ENCODE results near the gene NBAS. TPM values are rescaled to one million over a fixed set of nuclear protein-coding genes. Genes with fewer than 3 reads are reported as not detected.

The NBAS gene
- total RNA-seq, 1 experiment from 2014 or later: 32.5 TPM

- Histone ChIP-seq H2BK120ac (ENCODE audit: low read depth, low read length, poor library complexity, severe bottlenecking) (no peak overlapping the region), H2BK5ac (ENCODE audit: insufficient read length, low read length) (no peak overlapping the region), H2BK12ac (ENCODE audit: insufficient read length, low read depth, low read length) (no peak overlapping the region), H3K23ac (ENCODE audit: insufficient read length, low read depth, low read length) (no peak overlapping the region), H2AK5ac (ENCODE audit: insufficient read length, low read length) (no peak overlapping the region), H4K91ac (ENCODE audit: insufficient read length, low read depth, low read length) (no peak overlapping the region), H3K27me3 (ENCODE audit: insufficient read depth, low read length) (no peaks in the 10 kb centered on the region), H2BK20ac (ENCODE audit: low read depth, low read length, poor library complexity, severe bottlenecking) (no peak overlapping the region), H2BK15ac (ENCODE audit: low read depth, low read length) (no peak overlapping the region), H3K79me2 (ENCODE audit: insufficient read depth, low read length) (no peaks in the 10 kb centered on the region), H3K4me1 (ENCODE audit: insufficient read depth, low read length) (peaks cover 3% of the 10 kb centered on the region; the same call in 1 of the 2 replicates), H3K23me2 (ENCODE audit: insufficient read length, low read depth, low read length, poor library complexity, severe bottlenecking) (no peaks in the 10 kb centered on the region), H2AFZ (ENCODE audit: low read length) (no peak overlapping the region), H3K18ac (ENCODE audit: insufficient read length, low read depth, low read length) (no peak overlapping the region), H4K8ac (replicated peaks; ENCODE audit: insufficient read length, low read depth, low read length) (no peak overlapping the region), H4K20me1 (ENCODE audit: control insufficient read depth, insufficient read depth, insufficient read length) (no peaks in the 10 kb centered on the region), H3K9ac (ENCODE audit: extremely low read depth, insufficient read length, low read length) (no peak overlapping the region), H3K14ac (ENCODE audit: insufficient read depth, low read length) (no peak overlapping the region), H3K27ac (ENCODE audit: insufficient read length, low read depth, low read length) (no peak overlapping the region), H3K9me3 (ENCODE audit: control insufficient read depth, low read depth, low read length) (no peaks in the 10 kb centered on the region), H3K56ac (ENCODE audit: insufficient read length, low read depth, low read length) (no peak overlapping the region), H3K79me1 (ENCODE audit: insufficient read depth, low read depth, low read length, poor library complexity, severe bottlenecking) (no peaks in the 10 kb centered on the region), H4K5ac (ENCODE audit: insufficient read length, low read depth, low read length) (no peak overlapping the region), H3K4me2 (ENCODE audit: insufficient read depth, insufficient read length, low read length) (no peak overlapping the region), H3K4ac (ENCODE audit: low read depth, low read length) (no peak overlapping the region), H3T11ph (ENCODE audit: low read length) (no peak overlapping the region)
- Mint-ChIP-seq H3K27ac (peak overlapping the region in 1 of 3 experiments; percentile 9; a peak in 2 of 7 replicates), H3K36me3 (ENCODE audit: insufficient read depth in 1 of 3, low read depth in 3 of 3) (no peaks in the 10 kb centered on the region; a peak in 2 of 7 replicates), H3K4me3 (no peak overlapping the region), H3K4me1 (peaks cover 41 to 46% of the 10 kb centered on the region in 2 experiments), H3K9me3 (no peaks in the 10 kb centered on the region; a peak in 1 of 5 replicates), H3K27me3 (ENCODE audit: low read depth) (peaks cover 6% of the 10 kb centered on the region)
- DNase-seq: peak; percentile 54
- no peak for TF ChIP-seq CTCF (conservative IDR thresholded peaks at IDR 0.05)
- WGBS (ENCODE audit: extremely low coverage, insufficient read length, low lambda C conversion rate): no CpG with 5 or more reads among the region's 7 CpGs
Observed at GRCh38 chr2:15155959-15156574, 405.1 kb downstream of the NBAS start.
